Prostate gland (tissue), 2 donors: ENCODE results near the gene CTNNA1.

Experiments
- CTCF ChIP-seq, 4 experiments: fragments of 200-600 bp in 2 of 4; fragments of 450-650 bp in 2 of 4; sonication (generic) in 2 of 4; IDR thresholded peaks; 1 replicate in 3 of 4; 2 replicates in 1 of 4; pipeline ENCODE4 v1.5.1; 2016 to 2019; ENCODE audit warnings: antibody characterized with exemption in 4 of 4, mild to moderate bottlenecking in 2 of 4, moderate library complexity in 2 of 4
- POLR2A ChIP-seq: fragments of 450-650 bp; IDR thresholded peaks from one replicate; pipeline ENCODE4 v1.6.1; 2016; ENCODE audit warnings: antibody characterized with exemption, mild to moderate bottlenecking
- POLR2AphosphoS5 ChIP-seq: sonication (generic); formaldehyde crosslinking; IDR thresholded peaks from one replicate; pipeline ENCODE4 v1.6.1; 2017; ENCODE audit warnings: antibody characterized with exemption

DNA sequence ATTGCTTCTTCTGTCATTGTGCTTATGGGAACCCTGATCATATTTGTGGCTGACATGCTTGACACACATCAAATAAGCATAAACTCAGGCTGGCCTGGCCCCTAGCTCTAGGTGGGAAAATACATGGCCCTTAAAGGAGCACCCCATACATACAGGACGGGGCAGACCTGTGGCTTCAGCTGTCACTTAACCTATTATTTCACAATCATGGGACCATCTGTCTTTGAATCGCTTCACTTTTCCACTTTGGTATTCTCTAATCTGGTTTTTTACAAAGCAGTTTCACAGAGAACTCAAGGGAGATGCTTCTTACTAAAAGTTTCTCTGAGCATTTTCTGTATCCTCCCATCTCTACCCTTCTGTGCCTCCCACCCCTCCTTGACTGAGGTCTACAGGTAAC lies 156.5 kb downstream of the CTNNA1 start:
- TF ChIP-seq CTCF (IDR thresholded peaks at IDR 0.05): no peak
- no peak for TF ChIP-seq POLR2AphosphoS5
- TF ChIP-seq POLR2A: no peak
